ELF-1 (cell line): Measurements from ENCODE around the gene PLEKHA1.

Source experiments
- DNase-seq: peaks from one replicate; pipeline ENCODE4 v3.0.0-alpha.2; 2016; ENCODE audit warnings: low read depth, low spot score

Gene PLEKHA1

DNA sequence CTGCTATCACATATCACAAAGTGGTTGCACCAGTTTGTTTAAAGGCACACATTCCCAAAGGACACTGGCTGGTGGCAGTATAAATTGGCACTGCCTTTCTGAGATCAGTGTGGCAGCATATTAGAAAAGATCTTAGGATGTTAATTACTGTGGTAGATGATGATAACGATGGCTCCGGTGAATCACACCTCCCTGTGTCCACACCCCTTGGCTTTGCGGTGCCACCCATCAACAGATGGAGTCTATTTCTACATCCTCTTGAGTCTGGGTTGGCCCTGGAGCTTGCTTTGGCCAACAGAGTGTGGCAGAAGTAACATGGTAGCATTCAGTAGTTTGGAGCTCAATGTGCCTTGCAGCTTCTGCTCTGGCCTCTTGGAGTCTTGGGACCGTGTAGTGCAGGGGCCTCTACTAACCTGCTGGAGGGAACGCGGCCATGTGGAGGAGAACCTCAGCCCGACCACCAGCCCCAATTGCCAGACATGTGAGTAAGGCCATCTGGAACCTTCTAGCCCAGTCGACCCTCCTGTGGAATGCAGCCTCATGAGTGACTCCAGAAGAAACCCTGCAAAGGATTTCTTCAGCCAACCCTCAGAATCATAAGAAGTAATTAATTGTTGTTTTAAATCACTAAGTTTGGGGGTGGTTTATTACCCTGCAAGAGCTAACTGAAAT, 27.2 kb upstream of the PLEKHA1 start:
- DNase-seq = no peak

- no peak for DNase-seq
Observed at GRCh38 chr10:122348512-122348911, 26.0 kb upstream of the PLEKHA1 start.

DNA sequence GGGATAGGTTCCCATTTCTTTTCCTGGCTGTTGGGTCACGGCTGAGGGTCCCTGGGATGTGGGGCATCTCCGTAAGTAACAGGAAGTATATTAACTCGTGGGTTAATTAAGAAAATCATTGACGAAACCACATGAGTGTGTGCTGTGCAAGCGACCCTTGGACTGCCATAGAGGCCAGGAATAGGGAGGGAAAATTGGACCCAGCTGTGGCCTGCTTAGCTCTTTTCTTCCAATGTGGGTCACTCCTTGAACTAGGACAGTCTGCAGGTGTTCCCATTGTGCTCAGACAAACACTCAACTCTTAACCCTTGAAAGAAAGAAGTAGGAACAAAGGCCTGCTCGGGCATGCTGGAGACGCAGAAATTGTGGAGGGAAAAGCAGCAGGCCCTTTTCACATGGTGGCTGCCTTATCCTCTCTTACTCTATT, 25.6 kb upstream of the PLEKHA1 start:
- DNase-seq = no peak

DNA sequence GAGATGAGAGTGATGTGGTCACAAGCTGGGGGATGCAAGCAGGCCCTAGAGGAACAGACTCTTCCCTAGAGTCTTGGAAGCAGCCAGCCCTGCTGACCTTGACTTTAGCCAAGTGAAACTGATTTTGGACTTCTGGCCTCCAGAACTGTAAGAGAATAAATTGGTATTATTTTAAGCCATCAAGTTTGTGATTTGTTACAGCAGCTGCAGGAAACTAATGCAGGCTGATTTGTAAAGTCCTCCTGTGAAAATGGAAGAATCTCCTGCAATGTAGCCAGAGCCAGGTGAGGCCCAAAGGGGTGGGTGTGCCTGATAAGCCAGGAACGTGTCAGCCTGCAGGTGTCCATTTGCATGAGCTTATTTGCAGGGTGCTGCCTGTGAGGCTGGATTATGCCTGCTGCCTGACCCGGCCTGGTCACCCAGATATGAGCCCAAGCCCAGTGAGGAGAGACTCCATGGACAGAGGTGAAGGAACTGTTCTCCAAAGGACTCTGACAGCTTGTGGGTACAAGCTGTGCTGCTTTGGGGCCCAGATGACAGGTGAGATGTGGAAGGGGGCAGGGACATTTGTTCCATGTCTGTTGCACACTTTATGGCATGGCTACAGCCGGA, 24.6 kb upstream of the PLEKHA1 start:
- no peak for DNase-seq

DNA sequence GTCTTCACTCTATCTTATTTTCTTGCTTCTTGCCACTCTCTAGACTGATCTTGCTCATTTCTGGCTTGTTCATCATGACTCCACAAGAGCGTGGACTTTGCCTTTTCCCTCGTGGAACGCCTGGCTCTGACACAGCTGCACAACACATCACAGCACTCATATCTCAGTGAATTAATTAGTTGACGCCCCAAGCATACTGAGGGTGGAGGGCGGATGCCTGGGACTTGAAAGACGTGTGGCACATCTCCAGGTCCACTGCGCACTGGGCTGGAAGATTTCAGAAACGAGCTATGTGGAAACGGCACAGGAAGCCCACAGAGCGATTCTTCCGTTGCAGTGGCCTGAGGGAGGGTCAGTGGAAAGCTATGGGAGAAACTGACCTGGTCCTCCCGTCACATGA, 23.6 kb upstream of the PLEKHA1 start:
- no peak for DNase-seq

GRCh38 chr10:122352817-122353525, 21.5 kb upstream of the PLEKHA1 start:
- peak; percentile 31 for DNase-seq

GRCh38 chr10:122354383-122354782, 20.1 kb upstream of the PLEKHA1 start:
- DNase-seq = no peak

- DNase-seq = no peak
Observed at GRCh38 chr10:122357685-122358084, 16.8 kb upstream of the PLEKHA1 start.

GRCh38 chr10:122359621-122360020, 14.9 kb upstream of the PLEKHA1 start:
- no peak for DNase-seq

DNA sequence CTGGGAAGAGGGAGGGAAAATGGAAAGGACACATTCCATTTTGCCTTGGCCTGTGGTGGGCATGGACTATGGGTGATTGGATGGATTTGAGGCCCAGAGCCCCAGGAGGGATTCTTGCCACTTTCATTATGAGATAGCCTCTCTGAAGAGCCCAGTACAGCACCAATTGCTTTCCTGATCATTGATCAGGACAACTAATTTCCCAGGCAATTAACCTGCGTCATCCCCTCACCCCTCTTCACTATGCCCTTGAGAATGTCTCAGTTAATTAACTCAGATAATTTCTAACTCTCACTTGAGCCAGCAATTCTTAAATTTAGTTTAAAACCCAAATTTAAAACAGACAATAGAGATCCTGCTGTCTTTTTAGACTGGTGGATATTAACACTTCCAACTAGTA, 13.5 kb upstream of the PLEKHA1 start:
- DNase-seq = no peak

DNA sequence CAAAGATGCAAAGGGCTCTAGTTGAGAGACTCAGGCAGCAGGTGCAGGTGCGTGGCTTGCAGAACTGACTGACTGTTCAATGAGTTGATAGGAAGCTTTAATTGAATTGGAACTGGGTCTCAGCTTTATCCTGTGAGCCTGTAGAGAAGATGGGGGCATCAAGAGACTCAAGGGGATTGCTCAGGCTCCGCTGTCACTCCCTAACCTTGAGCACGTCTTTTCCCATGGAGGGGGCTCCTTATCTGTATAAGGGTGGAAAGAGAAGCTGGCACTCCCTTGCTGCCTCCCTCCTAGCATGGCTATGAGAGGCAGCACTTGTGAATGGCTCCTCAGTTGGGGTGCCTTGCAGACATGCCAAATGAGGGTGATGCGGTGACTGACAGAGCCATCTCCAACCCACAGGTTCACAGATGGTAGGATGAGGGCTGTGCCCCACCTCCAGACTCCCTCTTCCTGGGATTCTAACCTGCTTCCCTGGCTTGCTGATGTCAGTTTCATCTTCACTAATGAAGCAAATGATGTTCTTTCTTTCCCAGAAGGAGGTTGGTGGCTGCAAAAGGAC, 12.4 kb upstream of the PLEKHA1 start:
- no peak for DNase-seq

GRCh38 chr10:122362621-122363020, 11.9 kb upstream of the PLEKHA1 start:
- no peak for DNase-seq

GRCh38 chr10:122363311-122363710, 11.2 kb upstream of the PLEKHA1 start:
- DNase-seq = no peak

- no peak for DNase-seq
Observed at GRCh38 chr10:122363722-122364463, 10.6 kb upstream of the PLEKHA1 start.

- DNase-seq = no peak
Observed at GRCh38 chr10:122368502-122369254, 5.8 kb upstream of the PLEKHA1 start.

- DNase-seq = no peak
Observed at GRCh38 chr10:122373108-122373507, 1.4 kb upstream of the PLEKHA1 start.

DNA sequence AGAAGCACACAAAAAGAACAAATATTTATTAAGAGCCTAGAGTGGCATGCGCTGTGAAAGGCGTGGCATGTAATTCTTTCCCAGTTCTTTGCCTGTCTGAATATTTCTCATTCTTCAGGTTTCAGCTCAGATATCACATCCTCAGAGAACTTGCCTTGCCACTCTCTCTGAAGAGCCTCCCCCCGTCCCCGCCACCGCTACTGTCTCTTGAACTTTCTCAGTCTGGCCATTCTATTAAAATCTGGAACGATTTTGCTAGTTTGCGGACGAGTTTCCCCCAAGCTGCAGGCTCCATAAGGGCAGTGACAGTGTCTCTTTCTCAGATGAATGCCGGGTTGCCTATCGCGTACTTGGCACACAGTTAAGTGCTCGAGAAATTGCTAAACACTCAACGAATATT, 787 bp upstream of the PLEKHA1 start:
- no peak for DNase-seq

DNA sequence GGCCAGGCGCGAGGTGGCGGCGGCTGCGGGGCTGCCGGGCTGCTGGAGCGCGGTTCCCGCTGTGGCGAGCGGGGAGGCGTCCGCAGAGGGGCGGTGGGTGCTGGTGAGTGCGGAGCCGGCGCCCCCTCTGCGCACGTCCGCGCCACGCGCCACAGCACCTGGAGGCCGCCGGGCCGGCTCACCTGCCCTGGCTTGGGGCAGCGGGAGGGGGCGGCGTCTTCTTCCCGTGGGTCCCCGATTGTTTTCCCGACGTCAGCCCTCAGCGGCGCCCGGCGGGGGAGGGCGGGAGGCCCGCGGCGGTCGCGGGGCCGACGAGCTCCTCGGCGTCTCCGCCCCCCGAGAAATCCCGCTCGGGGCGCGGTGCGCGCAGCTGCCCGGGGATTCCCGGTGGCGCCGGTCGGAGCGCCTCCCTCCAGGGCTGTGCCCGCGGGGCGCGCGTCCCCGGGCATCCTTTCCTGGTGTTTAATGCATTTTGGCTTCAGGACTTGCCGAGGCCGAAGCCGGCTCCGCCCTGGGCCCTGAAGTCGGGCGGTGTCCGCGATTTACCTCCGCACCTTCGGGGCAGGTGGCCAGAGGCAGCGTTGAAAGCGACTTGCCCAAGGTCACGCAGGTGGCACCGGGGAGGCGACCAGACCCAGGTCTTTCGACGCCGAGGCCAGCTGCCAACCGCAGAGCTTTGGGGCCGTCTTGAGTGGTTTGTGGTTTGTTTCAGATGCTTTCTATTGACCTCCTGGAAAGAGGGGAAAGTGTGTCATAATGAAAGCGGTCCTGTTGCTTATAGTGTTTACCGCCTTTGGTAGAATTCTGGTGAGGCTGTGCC, 561 bp downstream of the PLEKHA1 start:
- peak; percentile 69 for DNase-seq

DNA sequence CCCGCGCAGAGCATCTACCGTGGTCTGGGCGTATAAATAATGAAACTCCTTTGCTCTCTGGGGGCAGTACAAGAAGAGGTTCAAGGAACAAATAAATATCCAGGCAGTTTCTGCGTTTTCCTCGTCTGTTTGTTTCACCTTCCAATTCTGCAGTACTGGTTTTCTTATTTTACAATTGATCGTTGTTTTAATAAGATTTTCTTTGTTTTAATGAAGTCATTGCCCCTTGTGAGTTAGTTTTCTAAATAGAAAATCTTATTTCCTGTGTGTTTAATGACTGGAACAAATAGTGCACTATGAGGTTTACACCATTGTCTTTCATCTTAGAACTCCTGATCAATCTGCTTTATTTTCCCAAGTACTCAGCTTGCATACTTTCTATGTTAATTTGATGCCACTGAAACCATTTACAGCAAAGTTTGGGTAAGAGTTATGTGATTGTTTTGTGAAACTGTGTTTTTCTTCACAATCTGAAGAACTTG, 1.2 kb downstream of the PLEKHA1 start:
- no peak for DNase-seq

GRCh38 chr10:122376364-122376961, 2.0 kb downstream of the PLEKHA1 start:
- DNase-seq = no peak
